ENCODE results near the gene TSC22D3.
"Not testable (repeated sequence)": the region's sequence is repeated elsewhere in the genome, so short reads cannot be mapped to it uniquely, and the experiment has no call there.

Gene TSC22D3

DNA sequence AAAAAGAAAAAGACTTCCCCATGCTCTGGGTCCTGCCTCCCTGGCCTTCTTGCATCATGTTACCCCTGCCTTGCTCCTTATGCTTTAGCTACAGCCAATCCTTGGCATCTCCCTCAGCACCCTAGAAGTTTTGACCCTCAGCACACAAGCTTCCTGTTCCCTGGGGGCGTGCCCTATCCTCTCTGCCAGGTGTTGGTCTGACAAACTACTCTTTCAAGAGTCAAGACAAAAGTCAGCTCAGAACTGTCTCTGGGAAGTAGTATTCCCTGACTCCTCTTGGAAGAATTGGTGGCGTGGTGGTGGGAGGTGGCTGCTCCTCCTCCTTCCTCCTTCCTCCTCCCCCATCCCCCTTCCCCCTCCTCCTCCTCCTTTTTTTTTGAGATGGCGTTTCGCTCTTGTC lies 106.3 kb downstream of the TSC22D3 start:
- DNase-seq (ENCODE audit: low read depth), result no peak
- H3K4me3 ChIP-seq (ENCODE audit: low read length), result no peak overlapping the region
- no peak for TF ChIP-seq CTCF (conservative IDR thresholded peaks at IDR 0.05; ENCODE audit: low read depth, low read length)

DNA sequence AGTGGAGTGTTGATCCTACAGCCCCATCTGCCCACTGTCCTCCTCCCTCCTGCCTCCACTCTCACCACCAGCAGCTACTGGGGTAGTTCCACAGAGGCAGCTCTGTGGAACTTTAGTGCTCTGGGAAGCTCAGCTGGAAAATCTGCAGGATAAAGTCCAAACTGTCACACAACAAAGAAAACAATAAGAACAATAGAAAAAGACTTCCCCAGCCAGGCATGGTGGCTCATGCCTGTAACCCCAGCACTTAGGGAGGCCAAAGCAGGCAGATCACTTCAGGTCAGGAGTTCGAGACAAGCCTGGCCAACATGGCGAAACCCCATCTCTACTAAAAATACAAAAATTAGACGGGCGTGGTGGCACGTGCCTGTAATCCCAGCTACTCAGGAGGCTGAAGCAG lies 106.9 kb downstream of the TSC22D3 start:
- not testable (repeated sequence) for H3K4me3 ChIP-seq (ENCODE audit: low read length); DNase-seq (ENCODE audit: low read depth)

GRCh38 chrX:107667426-107667825 lies 108.2 kb downstream of the TSC22D3 start:
- DNase-seq (ENCODE audit: low read depth), result no peak
- no peak for TF ChIP-seq CTCF (conservative IDR thresholded peaks at IDR 0.05; ENCODE audit: low read depth, low read length)
- H3K4me3 ChIP-seq (ENCODE audit: low read length), result no peak overlapping the region

DNA sequence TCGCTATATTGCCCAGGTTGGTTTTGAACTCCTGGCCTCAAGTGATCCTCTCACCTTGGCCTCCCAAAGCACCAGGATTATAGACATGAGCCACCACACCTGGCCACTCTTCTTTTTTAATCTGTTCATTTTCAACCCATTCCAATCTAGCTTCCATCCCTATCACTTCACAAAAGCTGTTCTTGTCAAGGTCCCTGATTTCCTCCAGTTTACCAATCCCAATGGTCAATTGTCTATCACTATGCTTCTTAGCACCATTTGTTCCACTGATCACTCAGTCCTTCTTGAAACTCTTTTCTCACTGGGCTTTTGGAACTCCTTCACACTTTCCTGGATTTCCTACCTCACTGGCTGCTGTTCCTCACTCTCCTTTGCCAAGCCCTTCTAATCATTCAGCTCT lies 108.7 kb downstream of the TSC22D3 start:
- DNase-seq (ENCODE audit: low read depth), result no peak
- TF ChIP-seq CTCF (conservative IDR thresholded peaks at IDR 0.05; ENCODE audit: low read depth, low read length), result no peak
- no peak overlapping the region for H3K4me3 ChIP-seq (ENCODE audit: low read length)

All from retinal pigment epithelial cell (primary cell).